GM13977 (cell line): ENCODE measurements around the gene MRPL34.

Experiments used
- DNase-seq: peaks from one replicate; pipeline ENCODE4 v3.0.0; 2012; ENCODE audit warnings: low spot score
- in situ Hi-C: fragments of 300-500 bp; cut with MboI; formaldehyde crosslinking; loops from one replicate; pipeline ENCODE4 v1.12.0; 2022; ENCODE audit warnings: low sequenced_read_pairs, low pct_unique_long_range_greater_than_20kb, mixed read lengths, inconsistent platforms; ENCODE audit not compliant: unreplicated experiment
- TF ChIP-seq, protein P1 (sequence below): IDR thresholded peaks from 2 replicates; pipeline ENCODE4 v1.5.1; 2012; ENCODE audit warnings: mild to moderate bottlenecking, control low read depth; ENCODE audit not compliant: insufficient read depth; ENCODE audit errors: extremely low read depth, missing control alignments

MRPL34 gene

GRCh38 chr19:17341845-17342244 is 36.2 kb downstream of the MRPL34 start:
- no peak for DNase-seq
- TF ChIP-seq, protein P1, sequence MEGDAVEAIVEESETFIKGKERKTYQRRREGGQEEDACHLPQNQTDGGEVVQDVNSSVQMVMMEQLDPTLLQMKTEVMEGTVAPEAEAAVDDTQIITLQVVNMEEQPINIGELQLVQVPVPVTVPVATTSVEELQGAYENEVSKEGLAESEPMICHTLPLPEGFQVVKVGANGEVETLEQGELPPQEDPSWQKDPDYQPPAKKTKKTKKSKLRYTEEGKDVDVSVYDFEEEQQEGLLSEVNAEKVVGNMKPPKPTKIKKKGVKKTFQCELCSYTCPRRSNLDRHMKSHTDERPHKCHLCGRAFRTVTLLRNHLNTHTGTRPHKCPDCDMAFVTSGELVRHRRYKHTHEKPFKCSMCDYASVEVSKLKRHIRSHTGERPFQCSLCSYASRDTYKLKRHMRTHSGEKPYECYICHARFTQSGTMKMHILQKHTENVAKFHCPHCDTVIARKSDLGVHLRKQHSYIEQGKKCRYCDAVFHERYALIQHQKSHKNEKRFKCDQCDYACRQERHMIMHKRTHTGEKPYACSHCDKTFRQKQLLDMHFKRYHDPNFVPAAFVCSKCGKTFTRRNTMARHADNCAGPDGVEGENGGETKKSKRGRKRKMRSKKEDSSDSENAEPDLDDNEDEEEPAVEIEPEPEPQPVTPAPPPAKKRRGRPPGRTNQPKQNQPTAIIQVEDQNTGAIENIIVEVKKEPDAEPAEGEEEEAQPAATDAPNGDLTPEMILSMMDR: no peak
- in situ Hi-C loops: no loop called here

GRCh38 chr19:17346109-17346671 is 40.5 kb downstream of the MRPL34 start:
- in situ Hi-C loops: loop anchor here (5.0 kb wide), 1 partner anchor 41 kb away; no protein-coding TSS in a partner anchor
- DNase-seq: peak; percentile 88

GRCh38 chr19:17347361-17347760 is 41.7 kb downstream of the MRPL34 start:
- in situ Hi-C loops: loop anchor here (5.0 kb wide), 1 partner anchor 40 kb away; no protein-coding TSS in a partner anchor
- TF ChIP-seq, protein P1: no peak
- DNase-seq: no peak

More at GRCh38 chr19:17346109-17346671, 40.5 kb downstream of the MRPL34 start:
- TF ChIP-seq, protein P1: peak; percentile 97

GRCh38 chr19:17347877-17348276 is 42.2 kb downstream of the MRPL34 start:
- TF ChIP-seq, protein P1: no peak
- DNase-seq: no peak
- in situ Hi-C loops: loop anchor here (5.0 kb wide), 1 partner anchor 39 kb away; no protein-coding TSS in a partner anchor

DNA sequence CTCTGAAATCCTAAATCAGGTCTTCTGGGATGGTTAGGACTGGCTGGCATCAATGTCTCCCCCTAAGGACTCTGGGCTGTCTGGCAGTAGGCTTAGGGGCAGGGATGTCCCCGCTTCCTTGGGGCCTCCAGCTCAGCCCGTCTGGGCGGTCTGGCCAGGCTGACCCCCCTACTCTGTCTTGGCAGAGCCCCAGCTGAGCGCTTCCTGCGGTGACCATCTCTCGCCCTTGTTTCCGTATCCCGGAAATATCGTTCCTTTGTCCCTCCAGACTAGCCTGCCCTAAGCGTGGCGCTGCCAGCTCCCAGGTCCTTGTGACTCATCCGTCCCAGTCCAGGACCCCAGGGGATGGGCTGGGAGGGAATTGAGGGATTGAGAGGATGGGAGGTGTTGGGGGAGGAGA is 43.0 kb downstream of the MRPL34 start:
- DNase-seq: no peak
- in situ Hi-C loops: loop anchor here (5.0 kb wide), 1 partner anchor 39 kb away; no protein-coding TSS in a partner anchor
- TF ChIP-seq, protein P1: no peak

DNA sequence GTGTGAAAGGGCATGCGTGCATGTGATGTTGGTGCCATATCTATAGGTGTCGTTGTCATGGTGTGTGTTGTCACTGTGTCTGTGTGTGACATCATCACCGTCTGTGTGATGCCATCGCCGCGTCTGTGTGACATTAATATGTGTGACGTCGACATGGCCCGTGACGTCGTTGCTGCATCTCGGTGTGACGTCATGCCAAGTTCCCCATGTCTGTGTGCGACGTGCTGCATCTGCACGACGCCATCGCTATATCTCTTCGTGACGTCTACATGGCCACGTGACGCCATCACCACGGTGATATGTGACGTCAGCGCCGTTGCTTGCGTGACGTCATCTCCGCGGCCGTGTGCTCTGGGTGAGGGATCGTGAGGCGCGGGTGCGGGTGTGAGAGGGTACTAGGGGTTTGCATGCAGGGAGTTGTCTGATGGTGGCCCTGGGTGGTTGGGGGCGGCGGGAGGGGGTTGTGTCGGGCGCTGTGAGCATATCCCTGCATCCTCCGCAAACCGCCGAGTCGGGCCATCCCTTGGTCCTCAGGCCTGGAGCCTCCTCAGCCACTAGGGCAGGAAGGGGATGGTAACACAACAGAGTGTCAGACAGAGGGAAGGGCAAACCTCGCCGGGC is 46.3 kb downstream of the MRPL34 start:
- DNase-seq: no peak
- TF ChIP-seq, protein P1: no peak
- in situ Hi-C loops: no loop called here
